GM21423 (cell line): ENCODE data around the gene CD47.

Experiments
- ATAC-seq: cut with Tn5 transposase; IDR thresholded peaks from one replicate; pipeline ENCODE4 v1.9.1; 2021; ENCODE audit warnings: mild to moderate bottlenecking, moderate library complexity; ENCODE audit not compliant: unreplicated experiment

Gene CD47

DNA sequence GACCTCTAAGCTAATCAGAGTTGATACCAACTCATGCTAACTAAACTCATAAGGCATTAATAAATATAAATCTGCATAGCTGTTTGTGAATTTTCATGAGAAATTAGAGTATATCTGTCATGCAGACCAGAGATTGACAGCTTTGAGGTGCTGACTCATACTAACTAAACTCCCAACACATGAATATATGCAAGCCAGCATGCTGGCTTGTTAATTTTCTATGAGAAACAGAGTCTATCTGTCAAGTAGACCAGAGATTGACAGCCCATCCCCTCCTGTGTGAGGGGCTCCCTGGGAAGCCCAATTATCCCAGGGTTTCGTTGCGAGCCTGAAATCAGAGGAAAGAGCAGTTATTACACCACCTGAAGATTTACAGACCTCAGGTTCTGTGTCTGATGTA is 69.3 kb downstream of the CD47 start:
- ATAC-seq: no peak

DNA sequence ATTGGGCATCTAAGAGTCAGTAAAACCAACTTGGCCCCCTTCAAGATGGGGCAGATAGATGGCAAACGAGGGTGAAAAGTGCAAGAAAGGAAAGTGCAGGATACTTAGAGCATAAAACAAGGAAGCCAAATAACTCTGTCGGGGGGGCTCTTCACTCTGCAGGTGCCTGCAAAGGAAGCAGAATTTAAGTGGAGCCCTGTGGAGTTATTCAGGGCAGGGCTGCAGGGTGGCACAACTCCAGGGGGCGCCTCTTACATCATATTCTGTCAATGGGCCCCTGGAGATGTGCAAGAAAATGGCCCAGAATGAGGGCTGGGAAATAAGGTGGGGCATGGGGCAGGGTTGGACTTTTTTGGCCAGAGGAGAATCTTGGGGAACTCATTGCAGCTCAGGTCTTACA is 69.7 kb downstream of the CD47 start:
- no peak for ATAC-seq

DNA sequence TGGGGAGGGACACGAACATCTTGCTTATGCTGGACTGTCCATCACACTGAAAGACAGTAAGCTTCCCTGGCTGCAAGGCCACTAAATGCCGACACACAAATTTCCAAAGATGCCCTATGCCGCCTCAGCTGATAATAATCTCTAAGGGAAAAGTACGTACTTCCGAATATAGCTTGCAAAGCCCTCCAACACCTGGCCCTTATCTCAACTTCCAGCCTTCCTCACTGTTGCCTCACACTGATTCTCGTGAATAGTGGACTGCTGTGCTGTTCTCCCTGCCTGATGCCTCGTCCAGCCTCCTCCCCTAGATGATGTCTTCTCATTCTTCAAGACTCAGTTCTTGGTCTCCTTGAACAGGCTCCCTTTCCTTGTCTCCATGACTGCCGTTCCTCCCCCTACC is 72.3 kb downstream of the CD47 start:
- no peak for ATAC-seq

DNA sequence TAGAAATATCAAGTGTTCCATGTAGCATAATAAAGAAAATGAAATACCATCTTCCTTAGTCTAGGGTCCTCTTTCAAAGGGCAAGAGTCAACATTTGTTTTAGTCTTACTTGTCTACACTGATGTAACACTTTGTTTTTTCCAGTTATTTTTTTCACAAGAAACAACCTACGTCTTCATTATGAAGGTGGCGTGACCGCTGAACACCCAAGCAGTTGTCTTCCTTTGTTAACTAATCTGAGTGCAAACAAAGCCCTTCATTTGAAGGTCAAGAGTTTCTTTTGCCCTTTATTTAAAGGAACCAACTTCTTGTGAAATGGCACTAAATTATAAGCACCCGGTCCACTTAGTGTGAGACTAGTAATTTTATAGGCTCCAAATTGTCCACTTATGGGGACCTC is 73.2 kb downstream of the CD47 start:
- ATAC-seq: no peak

DNA sequence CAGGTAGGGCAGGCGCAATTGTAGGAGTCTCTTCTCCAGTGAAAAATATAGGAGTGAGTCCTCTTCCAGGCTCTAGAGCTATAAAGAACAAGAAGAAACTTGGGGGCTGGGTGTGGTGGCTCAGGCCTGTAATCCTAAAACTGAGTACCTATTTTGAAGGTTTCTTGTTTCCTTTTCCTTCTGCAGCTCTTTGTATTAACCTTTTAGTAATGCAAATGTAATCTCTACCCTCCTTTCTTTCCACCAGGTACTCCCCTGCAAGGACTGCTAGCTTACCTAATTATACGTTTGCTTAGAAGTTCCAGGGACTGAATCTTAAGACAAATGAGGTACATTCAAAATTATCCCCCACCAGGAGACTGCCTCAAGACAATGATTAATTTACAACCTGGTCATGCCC is 75.9 kb downstream of the CD47 start:
- ATAC-seq: no peak

DNA sequence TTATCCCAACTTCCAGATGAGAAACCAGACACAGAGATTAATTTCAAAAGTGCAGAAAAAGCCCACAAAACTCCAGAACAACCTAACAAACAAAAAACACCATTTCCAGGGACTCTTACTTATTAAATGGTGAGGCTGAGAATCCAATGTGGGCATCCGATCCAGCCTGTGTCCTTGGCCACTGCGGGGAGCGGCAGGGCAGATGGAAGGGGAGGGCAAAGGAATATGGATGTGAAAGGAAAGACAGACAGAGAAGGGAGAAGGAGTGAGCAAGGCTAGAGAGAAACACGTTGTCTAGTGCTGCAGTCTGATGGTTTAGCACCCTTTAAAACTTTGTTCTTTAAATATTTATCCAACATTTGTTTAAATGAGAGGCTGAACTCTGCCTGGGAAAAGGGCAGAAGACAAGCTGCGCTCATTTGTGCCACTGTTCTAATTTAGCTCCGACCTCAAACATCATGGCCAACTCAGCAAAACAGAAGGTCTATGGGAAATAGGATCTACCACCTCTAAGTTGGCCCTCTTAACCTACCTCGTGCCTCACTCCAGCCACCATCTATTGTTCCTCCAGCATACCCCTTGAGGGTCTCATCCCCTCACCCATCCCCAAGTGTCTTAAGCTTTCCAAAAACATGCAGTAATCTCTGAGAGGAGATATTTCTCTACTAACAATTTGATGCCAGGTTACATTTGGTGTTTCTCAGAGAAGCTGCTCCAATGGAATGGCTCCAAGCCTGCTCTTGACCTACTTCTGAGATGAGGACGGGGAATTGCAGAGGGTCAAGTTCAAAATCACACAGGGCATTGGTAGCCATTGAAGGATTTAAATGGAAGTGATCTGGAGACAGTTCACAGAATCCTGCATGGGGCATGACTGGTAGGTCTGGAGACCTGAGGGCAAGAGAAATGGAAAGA is 77.4 kb downstream of the CD47 start:
- ATAC-seq: no peak

DNA sequence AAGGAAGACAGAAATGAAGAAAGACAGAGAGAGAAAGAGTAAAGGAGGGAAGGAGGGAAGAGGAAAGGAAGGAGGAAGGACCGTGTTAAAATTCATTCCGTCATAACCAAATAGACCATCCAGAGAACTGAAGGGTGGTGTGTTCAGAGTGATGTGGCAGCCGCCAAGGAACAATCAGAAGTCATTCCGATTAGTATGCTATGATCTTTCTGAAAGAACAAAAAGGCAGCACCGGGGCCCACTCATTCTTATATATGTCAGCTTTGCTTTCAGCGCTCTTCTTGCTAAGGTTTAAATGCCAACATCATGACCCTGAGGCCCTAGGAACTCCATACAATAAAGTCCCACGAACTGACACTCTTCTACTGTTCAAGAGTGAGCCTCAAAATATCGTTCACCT is 78.5 kb downstream of the CD47 start:
- ATAC-seq: no peak

DNA sequence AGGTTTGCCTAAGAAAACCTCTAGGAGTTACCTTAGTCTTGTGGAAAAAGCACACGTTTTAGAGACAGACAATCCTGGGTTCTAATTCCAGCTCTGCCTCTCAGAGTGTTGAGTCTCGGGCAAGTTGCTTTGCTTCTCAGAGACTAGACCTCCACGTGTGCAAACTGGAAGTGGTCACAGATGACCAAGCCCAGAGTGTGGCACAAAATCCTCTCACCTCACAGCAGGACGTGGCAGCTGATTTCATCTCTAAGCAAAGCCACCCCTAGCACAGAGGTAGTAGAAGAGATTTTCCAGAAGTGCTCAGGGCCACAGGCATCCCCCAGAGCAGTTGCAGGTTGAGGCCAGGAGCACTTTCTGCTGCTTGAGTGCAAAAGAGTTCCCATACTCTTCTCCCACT is 79.2 kb downstream of the CD47 start:
- no peak for ATAC-seq

DNA sequence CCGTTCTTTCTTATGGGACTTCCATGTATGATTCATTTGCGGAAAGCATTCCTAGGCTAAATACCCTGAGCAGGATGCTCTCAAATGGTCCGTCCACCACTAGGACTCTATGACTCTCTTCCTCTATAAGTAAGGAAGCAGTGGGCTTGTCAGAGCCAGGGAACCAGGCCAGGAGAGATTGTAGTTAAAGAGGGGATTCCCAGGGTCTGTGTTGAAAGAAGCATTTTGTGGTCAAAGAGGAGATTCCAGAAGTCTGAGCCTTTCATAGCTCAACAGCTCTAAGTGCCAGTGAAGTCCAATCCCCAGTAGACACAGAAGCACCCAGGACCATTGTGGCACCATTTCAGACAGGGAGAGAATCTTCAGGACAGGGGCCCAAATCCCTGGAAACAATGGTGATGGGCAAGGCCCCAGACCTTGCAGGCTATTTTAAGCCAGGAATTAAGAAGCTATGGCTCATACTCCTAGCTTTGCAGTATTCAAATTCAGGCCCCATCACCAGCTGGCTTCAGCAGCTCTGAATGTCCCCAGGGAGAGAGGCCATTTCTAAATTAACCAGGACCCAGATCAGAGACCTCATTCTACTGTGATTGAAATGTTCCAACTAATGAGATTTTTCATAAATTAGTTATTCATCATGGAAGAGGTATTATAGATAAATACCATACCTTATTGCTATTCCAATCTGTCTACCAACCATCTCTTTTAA is 81.7 kb downstream of the CD47 start:
- no peak for ATAC-seq

DNA sequence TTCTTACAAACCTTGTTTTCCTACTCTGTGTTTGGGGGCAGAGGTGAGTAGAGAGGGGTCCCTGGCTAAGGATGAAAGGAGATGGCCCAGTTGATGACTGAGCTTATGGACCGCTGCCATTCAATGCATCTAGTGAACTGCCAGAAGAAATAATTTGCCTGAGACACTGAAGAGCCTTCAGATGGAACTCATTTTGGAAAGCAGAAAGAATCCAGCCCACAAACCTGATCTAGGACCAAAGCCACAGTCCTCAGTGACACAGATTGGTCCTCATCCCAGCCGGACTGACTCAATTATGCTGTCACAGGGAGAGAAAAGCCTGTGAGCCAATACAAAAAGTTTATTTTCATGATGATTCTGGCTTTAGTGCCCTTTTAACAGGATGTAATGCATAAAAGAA is 82.7 kb downstream of the CD47 start:
- no peak for ATAC-seq

DNA sequence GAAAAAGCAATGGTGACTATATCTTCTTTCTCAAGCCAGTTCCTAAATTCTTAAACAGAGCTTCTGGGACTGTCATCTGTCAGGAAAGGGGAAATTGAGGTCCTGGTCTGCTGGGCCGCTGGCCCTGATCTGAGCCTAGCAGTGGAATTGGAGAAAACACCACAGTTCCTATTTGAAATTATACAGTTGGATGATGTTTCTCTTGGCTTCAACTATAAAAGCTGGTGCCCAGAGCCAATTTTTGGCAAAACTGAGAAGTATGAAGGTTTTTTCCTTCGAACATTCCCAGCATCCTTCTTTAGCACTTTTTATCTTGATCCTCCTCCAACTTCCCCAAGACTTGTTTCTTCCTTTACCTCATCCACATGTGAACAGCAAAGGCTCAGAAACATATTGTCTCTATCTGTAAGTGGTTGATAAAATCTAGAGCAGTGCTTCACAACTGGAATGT is 83.9 kb downstream of the CD47 start:
- no peak for ATAC-seq

DNA sequence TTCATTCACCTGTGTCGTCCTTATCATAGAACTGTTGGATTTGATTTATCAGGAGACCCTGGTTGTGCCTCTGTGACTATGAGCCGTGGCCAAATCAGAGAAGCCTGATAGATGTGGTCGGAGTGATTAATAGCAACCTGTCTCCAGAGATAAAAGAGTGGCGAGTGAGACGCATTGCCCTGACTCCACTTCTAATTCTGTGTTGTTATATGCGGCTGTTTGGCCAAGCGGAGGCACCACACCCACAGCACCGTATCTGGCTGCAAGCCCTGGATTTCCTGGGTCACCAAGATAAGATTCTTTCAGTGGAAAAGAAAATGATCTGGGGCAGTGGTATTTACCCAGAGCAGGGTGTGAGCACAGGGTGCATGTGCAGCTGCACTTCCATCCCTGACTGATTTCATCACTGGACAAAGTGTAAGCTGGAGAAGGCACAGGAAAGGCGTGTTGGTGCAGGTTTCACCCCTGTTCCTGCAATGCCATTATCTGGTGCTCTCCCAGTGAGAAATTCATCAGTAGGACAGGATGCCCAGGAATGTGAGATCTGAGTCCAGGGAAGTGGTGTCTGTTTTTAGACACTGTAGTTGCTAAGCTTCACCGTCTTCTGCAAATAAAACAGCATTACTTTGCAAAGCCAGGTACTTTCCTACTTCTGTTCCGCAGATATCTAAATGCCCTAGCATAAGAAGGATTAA is 84.6 kb downstream of the CD47 start:
- no peak for ATAC-seq

DNA sequence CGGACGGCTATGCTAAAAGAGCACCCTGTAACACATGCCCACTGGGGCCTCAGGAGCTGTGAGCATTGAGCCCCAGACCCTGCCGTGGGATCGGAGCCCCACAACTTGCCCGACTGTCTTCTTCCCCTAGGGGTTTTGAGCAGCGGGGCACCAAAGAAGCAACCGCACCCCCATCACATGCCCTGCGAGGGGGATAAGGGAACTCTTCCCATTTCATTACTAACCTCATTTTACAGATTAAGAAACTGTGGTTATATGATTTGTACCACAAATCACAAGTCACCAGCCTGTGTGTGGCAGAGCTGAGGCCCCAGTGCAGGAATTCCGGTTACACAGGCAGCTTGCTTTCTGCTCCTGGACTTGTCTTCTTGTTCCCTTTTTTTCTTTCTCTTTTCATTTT is 86.2 kb downstream of the CD47 start:
- ATAC-seq: no peak

DNA sequence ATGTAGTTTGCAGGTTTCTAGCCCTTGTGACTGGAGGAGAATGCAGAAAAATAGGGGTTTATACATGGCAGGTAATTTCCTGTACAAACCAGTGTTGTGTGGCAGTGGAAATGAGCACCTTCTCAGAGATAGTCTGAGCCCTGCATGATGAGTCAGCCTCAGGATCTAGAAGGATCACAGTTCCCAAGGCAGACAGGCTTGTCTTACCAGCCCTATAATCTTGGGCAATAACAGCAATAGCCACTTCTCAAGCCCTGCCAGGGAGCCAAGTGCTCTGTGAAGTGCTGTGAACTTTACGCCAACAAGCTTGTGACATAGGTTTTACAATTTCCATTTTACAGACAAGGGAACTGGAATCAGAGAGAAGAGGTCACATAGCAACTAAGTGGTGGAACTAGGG is 89.4 kb downstream of the CD47 start:
- no peak for ATAC-seq

DNA sequence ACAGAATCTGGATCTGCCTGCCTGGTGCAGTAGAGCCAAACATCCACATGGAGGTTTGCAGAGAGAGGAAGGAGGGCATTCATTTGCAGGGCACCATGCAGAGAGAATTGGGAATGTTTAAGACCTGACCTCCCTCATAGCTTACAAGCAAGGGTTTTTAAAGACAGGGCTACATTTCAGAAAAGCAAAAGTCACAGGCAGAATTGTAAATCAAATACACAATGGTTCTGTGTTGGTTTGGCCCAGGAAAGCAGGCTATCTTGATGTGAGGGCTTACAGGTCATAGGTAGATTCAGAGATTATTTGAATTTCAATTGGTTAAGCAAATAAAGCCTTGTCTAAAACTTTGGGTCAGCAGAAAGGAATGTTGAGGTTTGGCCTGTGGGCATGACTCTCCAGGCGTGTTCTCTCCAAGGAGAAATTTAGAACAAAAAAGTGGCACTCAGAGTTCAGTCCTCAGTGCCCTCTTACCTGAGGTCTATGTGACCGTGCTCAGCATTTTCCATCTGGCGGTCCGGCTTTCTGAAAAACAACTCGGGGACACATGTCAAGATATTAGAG is 91.5 kb downstream of the CD47 start:
- ATAC-seq: no peak

DNA sequence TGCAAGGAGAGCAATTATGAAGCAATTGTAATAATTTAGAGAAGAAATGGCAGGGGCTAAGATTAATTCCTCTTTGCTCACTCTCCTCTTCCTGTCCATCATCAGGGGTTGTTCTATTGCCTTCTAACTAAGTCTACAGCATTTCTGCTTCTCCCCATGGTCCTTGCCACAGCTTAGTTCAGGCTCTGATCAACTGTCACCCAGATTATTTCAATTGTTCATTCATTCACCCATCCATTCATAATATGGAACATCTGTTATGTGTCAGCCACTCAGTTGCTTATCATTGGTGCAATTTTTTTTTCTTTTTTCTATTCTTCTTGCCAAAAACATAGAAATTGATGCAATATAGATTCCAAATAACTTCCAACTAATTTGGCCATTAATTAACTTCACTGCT is 93.2 kb downstream of the CD47 start:
- no peak for ATAC-seq

DNA sequence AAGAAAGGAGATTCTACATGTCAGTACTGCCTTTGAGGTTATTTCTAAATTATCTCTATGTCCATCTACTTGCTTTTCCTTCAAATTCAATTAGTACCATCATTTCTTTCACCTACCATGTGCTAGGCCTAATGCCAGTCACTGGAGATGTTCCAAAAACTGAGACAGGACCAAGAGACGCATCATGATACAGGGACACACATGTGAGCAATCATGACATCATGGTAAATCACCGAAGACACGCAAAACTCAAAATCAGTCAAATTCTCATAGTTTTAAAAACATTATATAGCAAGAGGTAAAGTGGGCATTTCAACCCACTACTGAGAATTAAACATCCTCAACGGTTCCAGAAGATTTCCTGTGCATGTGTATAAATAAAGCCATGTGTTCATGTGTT is 95.0 kb downstream of the CD47 start:
- no peak for ATAC-seq

DNA sequence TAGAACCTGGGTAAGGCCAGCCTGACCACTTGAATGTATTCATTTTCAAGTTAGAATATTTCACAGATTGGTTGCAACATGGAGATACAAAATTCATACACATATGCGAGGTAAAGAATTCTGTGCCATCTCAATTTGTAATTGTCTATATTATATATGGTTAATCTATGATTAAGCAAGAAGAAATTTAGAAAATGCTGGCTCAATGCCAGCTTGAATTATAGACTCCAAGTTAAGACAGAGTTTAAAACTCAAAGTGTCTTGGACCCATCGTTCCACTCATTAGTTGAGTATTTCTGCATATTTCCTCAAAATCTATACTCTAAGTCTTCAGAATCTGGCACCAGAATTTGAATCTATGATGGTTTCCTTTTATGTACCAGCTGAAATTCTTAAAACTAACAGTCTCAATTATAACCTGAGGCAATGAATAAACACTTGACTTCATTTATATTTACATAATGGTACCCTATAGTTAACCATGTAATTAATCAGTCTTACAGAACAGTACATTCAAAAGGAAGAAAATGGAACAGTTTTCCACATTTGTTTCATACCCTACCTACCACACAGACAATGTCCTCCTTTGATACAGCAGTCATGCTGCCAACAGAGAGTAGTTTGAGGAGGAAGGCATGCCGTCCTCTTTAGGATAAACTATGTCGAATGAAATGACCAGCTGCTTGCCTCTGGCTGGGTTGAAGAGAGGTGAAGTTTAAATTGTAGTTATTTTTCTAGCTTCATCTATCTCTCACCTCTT is 95.7 kb downstream of the CD47 start:
- ATAC-seq: no peak

DNA sequence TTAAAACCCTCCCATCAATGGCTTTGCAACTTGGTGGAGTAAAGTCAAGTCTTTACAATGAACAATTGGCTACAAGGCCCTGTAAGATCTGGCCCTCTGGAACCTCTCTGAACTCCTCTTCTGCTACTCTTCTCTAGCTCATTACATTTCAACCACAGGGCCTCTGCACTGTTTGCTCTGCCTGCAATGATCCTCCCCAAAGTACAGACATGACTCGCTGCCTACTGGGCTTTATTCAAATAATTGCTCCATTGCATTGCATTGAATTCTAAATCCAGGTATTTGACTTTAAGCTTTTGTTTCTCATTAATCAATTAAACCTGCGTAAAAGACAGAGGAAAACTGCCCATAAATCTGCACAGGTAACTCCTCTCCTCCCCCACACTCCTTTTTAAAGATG is 96.7 kb downstream of the CD47 start:
- no peak for ATAC-seq

DNA sequence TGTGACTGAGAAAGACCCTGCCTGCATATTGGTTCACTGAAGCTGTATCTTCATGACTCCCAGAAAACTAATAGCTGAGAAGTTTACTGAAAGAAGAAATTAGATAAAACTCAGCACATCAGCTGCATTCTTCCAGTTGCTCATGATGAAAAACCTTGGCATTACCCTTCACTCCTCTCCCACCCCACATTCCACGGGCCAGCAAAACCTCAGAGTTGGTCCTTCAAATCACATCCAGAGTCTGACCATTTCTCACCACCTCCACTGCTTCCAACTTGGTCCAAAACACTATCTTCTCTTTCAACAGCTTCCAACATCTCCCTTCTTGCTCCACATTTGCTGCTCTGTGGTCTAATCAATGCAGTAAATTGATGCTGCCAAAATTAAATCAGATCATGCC is 97.1 kb downstream of the CD47 start:
- ATAC-seq: no peak
